ENCODE results near the gene RILP. TPM values are rescaled to one million over a fixed set of nuclear protein-coding genes. Genes with fewer than 3 reads are reported as not detected.

Gene RILP
- polyA plus RNA-seq, 4 donors = 3.7 to 7.5 (median 5.2) TPM

DNA sequence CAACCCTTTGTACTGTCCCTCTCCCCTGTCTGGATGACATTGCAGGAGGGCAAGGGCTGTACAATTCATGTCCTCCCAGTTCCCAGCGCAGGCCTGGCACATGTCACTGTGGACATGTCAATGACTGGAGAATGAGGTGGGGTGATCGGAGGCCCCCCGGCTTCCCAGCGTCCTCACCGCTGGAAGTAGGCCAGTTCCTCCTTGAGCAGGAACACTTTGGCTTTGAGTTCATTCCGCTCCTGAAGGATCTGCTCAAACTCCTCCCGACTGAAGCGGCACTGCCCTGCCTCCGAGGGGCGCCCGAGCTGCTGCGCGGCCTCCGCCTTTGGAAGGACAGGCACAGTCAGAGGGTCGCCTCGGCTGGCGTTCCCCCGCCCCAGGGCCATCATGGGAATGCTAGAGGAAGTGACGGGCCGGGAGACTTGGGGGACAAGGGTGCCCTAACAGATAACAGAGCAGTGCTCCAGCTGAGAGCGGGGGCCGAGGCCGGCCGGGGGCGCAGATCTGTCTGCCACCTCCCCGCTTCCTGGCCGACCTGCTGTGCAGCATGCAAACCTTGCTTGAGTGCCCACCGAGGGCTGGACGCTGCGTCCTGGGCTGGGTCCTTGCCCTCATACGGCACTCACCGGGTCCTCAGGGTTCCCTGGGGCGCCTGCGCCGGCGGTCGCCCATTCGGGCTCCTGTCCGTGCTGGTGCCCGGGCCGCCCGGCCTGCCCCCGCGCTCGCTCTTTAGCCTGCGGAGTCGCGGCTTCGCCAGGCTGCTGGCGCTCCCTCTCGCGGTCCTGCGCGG, 1.3 kb downstream of the RILP start:
- no peak for DNase-seq (ENCODE audit: low read depth in 4 of 4, low spot score in 3 of 4)

DNA sequence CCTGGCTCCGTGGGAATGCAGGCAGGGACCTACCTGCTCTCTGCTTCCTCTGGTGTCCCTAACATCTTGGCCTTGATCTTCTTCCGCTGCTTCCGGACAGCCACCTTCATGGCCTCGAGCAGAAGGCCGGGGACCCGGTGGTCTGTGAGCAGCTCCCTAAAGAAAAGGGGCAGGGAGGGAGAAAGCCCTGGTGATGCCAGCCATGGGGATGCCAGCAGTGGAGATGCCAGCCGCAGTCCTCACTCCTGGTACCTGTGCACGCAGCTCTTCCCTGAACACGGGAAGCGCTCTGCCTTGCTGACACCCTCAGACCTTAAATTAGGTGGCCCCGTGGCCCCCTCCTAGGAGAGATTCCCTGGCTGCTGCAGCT, 1.9 kb downstream of the RILP start:
- DNase-seq (ENCODE audit: low read depth in 4 of 4, low spot score in 3 of 4) = no peak

DNA sequence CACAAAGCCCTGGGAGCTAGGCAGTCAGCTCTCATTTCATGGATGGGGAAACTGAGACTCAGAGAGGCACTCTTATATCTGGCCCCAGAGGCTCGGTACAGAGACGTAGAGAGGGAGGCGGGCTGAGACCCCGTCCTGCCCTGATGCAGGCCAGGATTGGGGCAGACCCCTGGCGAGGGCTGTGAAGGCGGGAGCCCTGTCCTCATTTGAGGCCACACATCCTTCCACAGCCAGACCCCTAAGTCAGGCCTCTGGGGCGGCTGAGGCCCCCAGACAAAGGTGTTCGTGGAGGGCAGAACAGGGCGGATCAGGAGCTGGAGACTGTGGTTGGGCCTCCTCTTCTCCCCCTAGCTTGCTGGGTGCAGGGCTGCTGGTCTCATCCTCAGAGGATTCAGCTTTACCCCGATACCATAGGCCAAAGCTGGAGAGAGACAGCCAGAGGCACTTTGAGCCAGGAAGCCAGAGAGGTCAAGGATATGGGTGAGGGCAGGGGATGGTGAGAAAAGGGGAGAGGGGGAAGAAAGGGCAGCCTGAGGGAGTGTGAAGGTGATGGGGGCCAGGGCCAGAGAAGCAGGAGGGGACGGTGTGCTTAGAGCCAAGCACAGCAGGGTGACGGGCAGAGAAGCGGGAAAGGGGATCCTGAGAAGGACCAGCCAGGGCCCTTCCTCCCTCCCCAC, 3.3 kb downstream of the RILP start:
- DNase-seq (ENCODE audit: low read depth in 4 of 4, low spot score in 3 of 4) = no peak

DNA sequence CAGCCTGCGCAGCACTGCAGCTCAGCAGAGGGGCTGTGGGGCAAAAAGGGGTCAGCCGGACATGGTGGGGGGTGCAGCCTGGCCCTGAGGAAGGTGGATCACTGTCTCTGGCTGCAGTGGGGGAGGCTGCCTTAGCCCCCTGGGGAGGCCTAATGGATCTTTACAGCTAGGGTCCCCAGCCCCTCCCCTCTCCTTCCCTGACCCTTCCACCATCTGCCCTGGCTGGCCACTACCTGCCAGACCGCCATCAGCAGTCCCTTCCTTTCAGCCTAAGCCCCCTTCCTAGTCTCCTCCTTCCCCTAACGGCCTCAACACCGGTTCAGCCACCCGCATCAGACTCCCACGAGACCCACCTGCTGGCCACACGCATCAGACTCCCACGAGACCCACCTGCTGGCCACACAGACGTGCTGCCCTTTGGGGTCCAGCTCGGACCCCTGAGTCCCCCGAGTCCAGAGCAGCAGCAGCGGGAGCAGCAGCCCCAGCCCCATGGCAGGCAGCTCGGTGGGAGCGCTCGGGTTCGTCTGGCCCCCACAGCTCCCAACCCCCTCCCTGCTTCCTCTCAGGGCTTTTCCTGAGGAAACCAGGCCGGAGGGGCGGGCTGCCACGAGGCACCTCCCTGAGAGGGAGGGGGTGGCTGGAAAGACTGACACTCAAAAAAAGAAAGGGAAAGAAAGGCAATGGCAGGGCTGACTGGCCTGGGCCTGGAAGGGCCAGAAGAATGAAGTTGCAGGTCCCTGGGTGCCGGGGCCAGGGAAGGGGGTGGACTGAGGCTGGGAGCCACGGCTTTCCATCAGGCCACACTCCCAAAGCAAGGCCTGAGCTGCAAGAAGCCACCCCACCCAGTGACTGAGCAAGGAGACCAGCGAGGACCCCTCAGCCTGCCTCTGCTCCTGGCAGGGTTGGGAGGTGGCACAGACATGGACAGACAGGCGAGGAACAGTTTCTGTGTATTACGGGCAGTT, 4.2 kb downstream of the RILP start, which contains the start of gene SCARF1:
Gene SCARF1, minus strand, starts transcription at position 526 of the 965 bp plus-strand sequence. Its CDS starts 35 bp downstream, at position 491.
- no peak for DNase-seq (ENCODE audit: low read depth in 4 of 4, low spot score in 3 of 4)

DNA sequence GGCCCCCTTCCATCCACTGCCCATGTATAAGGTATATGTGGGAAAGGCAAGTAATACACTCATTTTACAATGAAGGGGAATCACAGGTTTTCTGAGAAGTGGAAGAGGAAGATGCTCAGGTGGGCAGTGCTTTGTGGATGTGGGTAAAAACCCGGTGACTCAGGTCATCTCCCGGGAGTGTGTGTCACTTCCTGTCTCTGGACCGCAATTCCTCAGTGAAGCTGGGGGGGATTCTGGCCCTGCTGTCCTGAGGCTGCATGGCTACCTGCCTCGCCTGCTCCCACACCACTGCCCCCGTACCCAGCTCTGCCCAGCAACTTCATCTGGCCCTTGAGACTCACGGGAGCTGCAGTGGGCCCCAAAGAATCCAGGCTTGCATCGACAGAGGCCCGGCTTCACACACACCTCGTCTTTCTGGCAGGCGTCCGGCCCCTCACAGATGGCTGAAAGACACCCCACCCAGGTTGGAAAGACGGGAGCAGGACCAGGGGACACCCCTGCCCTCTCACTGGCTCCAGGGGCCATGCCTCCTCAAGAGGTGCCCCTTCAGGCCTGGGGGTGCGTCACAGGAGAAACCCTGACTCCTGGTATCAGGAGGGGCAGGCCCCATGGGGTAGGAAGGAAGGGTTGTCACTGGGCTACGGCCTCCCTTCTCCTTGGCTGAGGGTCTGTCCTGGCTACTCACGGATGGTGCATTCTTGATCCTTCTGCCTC, 5.0 kb downstream of the RILP start:
- no peak for DNase-seq (ENCODE audit: low read depth in 4 of 4, low spot score in 3 of 4)

DNA sequence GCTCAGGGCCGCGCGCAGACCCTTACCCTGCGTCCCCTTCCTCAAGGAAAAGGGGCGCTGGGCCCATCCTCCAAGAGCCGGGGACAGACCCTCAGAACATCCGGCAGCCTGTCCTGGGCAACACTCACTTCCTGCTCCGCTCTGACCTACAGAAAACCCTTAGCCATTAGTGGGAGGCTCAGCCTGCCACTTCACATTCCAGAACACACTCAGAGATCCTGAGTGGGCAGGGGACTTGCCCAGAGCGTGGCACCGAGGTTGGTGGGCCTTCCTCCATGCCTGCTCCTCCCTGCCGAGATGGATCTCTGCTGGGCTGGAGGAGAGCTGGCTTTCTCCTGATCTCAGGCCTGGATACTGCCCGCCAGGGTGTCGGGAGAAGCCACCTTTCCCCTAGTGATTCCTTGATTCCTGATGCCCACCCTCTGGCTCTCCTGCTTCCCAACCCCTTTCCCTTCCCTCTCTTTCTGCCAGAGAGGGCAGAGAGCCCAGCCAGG, 5.6 kb downstream of the RILP start:
- DNase-seq (ENCODE audit: low read depth in 4 of 4, low spot score in 3 of 4) = no peak

DNA sequence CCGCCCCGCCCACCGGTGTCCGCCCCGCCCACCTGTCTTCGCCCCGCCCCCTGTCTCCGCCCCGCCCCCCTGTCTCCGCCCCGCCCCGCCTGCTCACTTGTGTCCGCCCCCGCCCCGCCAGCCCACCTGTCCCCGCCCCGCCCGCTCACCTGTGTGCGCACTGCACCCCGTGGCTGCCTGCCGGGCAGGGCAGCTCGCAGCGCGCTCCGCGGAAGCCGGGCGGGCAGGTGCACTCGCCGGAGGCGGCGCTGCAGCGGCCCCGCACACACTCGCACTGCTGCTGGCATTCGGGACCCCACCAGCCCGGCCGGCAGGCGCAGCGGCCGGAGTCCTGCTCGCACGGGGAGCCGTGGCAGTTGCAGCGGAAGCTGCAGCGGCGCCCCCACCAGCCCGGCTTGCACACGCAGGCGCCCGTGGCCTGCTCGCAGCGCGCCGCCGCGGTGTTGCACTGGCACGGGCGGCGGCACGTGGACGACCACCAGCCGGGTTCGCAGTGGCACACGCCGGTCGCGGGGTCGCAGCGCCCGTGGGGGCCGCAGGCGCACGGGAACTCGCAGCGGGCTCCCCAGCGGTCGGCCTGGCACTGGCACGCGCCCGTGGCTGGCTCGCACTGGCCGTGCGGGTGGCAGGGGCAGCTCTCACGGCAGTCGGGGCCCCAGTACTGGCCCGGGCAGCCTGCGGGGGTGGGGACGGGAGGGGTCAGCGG, 6.2 kb downstream of the RILP start:
- no peak for DNase-seq (ENCODE audit: low read depth in 4 of 4, low spot score in 3 of 4)

DNA sequence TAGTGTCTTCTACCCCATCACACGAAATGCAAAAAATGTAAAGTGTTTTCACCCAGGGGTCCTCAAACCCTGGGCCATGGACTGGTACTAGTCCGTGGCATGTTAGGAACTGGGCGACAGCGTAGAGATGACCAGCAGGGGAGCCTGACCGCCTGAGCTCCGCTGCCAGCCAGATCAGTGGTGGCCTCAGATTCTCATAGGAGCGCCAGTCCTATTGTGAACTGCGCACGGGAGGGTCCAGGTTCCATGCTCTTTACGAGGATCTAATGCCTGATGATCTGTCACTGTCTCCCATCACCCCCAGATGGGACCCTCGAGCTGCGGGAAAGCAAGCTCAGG, 8.6 kb downstream of the RILP start:
- no peak for DNase-seq (ENCODE audit: low read depth in 4 of 4, low spot score in 3 of 4)

DNA sequence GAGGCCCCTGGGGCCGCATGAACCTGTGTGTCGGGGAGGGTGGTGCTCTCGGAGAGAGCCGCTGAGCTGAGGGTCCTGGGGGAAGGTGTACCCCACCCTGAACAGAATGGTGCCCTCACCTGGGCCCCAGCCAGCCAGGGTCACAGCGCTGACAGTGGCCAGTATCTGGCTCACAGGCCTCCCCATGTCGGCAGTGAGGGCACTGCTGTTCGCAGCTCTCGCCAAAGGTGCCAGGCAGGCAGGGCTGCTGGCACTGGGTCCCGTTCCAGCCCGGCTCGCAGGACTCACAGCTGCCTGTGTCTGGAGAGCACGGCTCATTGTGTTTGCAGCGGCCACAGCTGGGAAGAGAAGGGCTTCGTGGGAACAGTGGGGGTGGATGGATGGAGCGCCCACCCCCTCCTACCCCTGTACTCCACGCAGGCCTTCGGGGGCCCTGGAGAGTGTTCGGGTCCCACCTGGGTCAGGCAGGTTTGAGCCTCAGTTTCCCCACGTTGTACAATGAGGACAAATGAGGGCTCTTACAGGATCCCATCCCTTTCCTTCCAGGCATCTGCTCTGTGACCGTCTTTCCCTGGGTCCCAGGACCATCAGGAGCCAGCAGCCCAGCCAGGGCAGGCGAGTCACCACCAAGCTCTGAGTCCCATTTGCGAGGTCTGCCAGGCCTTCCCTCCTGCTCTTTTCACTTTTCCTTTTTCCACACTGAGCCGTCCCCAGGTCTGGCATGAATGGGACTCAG, 9.2 kb downstream of the RILP start:
- no peak for DNase-seq (ENCODE audit: low read depth in 4 of 4, low spot score in 3 of 4)

DNA sequence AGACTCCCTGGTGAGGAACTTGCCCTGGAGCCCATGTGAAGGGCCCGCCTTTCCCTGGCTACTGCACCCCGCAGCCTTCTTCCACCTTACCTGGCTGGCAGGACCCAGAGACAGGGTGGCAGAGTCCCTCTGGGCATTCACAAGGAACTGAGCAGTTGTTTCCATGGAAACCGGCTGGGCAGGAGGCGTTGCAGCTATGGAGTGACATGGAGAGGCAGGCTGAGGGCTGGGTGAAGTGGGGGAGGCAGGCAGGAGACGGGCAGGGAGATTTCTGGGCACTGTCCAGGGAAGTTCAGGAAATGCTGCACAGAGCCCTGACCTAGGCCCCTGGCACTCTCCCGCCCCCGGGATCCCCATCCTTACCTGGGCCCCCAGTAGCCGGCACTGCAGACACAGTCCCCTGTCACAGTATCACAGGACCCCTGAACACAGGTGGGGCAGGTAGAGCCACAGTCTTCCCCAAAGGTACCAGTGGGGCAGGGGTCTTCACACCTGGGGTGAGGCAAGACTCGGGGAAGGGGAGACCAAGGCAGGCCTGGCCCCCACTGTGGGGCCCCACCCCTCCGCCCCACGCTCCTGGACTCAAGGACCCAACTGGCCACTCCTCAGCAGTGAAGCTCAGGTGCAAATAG, 10.0 kb downstream of the RILP start:
- no peak for DNase-seq (ENCODE audit: low read depth in 4 of 4, low spot score in 3 of 4)

DNA sequence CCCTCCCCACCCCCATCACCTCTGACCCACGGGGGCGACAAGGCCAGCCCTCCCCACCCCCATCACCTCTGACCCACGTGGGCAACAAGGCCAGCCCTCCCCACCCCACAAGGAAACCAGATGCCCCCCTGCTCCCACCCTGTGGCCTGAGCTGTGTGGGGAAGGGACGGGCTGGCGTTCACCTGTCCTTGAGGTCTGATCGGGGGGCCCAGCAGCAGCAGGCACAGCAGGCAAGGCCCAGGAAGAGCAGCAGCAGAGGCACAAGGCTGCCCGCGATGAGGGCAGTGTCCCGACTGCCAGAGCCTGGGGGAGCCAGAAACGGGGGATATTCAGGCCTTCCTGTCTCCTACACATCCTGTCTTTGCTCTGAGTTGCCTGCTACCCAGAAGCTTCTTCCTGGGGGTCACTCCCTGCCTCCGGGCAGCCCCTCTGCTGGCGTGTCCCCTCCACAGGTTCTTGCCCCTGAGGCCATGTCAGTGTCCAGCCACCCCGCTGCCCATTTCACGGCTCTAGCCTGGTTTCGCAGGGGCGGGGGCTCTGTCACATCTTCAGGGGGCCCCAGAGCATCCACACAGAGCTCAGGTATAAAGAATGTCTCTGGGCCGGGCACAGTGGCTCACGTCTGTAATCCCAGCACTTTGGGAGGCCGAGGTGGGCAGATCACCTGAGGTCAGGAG, 10.9 kb downstream of the RILP start:
- DNase-seq (ENCODE audit: low read depth in 4 of 4, low spot score in 3 of 4) = no peak

DNA sequence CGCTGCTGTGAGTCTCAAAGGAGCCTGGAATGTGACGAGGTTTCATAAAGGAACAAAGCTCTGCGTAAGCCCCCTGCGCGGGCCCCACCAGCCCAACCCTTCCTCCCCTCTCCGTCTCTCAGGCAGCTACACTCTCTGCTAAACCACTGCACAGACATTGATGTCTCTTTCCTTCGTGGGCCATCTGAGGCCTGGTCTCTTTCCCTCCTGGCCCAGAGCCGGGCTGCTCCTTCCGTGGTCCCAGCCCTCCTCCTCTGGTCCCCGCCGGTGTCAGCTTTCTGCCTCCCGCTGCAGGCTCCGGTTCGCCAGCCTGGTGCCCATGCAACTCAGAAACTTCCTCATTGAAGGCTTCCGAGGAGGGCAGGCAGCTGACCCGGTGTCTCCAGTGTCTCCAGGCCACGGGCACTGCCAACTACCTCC, 11.5 kb downstream of the RILP start:
- no peak for DNase-seq (ENCODE audit: low read depth in 4 of 4, low spot score in 3 of 4)

DNA sequence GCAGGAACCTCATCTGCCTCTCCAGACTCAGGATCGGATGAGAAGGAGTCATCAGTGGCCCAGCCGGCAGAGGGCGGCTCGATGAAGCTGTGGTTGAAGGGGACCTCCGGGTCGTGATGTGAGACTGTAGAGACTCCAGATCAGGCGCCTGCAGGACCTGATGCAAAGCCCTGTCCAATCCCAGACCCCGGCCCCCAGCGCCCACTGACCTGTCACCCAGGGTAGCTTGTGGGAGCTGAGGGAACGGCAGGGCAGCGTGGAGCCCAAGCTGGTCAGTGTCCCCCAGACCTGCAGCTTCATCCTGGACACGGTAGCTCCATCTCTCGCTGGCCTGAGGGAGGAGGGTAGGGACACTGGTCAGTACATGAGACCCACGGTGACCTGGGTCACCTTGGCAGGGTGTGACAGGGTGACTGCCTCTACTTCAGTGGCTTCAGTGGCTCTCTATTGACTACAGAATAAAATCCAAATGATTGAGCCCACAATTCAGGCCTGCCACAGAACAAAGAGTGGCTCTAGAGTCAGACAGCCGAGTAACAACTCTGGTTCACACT, 12.9 kb downstream of the RILP start:
- no peak for DNase-seq (ENCODE audit: low read depth in 4 of 4, low spot score in 3 of 4)

DNA sequence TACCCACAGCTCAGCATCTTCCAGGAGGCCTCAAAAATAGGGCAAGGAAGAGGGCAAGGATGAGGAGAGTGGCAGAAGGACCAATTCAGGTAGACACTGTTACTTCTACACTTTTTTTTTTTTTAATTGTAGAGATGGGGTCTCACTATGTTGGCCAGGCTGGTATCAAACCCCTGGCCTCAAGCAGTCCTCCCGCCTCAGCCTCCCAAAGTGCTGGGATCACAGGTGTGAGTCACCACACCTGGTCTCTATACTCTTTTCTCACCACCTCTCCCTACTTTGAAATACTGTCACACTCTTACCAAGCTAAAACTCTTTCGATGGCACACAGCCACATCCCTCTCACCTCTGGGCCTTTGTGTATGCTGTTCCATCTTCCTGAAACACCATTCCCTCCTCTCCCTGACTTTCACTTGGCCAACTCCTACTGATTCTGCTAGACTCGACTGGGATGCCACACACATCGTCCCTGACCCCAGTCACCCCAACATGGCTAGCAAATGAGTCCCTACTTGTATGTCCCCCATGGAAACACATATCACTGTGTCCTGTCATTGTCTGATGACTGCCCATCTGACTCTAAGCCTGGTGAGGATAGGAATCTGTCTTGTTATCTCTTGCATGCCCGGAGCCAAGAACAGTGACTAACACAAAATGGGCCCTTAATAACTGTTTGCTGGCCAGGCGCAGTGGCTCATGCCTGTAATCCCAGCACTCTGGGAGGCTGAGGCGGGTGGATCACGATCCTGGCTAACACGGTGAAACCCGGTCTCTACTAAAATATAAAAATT, 13.8 kb downstream of the RILP start:
- no peak for DNase-seq (ENCODE audit: low read depth in 4 of 4, low spot score in 3 of 4)

DNA sequence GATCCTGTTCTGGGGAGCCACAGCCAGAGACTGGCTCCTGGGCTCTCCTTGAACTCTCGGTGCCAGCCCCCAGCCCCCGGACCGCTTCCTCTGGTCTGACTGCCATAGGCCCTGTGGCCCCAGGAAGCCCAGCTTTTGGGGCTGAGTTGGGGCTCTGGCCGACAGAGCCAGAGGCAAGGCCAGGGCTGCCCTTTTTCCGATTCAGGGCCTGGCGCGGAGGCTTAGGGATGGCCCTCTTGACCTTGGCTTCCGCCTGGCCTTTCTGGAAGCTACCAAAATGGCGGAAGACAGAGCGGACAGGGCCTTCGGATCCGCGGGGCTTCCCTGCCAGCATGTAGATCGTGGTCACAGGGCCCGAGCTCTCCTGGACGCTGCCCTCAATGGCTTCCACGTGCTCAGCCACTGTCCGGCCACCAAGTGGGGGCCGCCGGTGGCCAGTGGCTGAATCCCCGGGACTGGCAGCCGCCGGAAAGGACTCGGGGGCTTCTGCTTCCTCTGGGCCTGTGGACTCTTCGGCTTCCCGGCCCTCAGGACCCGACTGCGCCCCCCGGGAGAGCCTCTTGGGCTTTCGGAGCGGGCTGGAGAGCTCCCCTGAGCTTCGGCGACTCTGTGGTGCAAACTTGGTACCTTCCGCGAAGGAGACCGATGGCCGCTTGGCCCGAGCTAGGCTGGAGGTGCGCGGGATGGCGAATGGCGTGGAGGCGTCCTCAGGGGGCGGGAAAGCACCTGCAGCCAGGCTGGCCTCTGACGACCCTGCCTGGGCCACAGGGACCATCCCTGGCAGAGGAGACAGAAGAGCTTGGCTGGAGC, 14.6 kb downstream of the RILP start:
- no peak for DNase-seq (ENCODE audit: low read depth in 4 of 4, low spot score in 3 of 4)

DNA sequence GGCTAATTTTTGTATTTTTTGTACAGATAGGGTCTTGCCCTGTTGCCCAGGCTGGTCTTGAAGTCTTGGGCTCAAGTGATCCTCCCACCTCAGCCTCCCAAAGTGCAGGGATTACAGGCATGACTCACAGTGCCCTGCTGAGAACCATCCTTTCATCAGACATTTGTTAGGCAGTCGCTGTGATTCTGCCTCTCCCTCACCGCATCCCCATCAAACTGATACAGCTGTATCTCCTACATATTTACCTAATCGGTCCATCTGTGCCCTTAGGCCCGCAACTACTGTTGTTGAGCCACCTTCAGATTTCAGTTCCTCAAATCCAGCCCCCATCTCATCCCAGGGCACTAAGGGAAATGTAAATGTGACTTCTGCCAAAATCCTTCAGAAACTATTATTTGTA, 19.0 kb downstream of the RILP start:
- DNase-seq (ENCODE audit: low read depth in 4 of 4, low spot score in 3 of 4) = no peak
